ENCODE data around the gene C12orf50.
"Not testable (repeated sequence)": the region's sequence is repeated elsewhere in the genome, so short reads cannot be mapped to it uniquely, and the experiment has no call there.

Gene C12orf50

DNA sequence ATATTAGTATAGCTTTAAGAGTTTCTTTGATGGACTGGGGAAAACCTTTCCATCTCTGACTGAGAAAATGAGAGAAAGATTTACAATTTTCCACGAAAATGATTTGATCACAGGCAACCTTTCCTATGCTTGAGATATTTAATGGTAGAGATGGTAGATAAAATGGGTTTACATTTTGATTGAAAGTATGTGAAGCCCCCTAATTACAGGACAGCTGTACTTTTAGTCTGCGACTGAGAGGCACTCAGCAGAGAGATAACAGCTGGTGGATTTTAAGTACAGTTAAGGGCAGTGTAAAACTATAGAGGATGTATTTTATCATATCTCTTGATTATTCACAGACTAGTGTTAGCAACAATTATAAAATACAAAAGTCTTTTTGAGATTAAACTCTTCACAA, 40.7 kb downstream of the C12orf50 start:
- DNase-seq (ENCODE audit: low read depth in 2 of 2): no peak

DNA sequence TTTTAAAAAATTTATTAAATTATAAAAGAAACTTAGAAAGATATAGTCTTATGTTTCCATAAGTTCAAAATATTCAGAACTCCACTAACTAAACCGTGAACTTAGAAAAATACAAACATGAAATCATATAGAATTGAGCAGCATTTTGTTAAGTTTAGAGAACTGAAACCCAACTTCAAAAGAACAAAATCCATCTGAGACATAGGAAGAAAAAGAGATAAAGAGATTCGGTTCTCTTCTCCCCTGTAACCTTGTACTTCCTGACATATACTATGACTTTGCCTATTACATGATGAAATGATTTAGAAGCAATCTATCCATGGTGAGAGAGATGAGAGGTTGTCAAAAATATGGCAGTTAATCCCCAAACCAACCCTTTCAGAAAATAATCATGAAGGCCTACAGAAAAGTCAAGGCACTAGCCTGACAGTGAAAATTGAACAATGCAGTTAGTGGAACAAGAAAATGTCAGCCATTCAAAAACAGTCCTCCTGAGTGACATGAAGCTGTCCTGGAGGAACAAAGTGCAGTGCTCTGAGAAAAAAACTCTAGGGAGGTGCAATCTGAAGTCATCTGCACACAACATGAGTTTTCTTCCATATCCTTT, 44.0 kb downstream of the C12orf50 start:
- DNase-seq (ENCODE audit: low read depth in 2 of 2): no peak

DNA sequence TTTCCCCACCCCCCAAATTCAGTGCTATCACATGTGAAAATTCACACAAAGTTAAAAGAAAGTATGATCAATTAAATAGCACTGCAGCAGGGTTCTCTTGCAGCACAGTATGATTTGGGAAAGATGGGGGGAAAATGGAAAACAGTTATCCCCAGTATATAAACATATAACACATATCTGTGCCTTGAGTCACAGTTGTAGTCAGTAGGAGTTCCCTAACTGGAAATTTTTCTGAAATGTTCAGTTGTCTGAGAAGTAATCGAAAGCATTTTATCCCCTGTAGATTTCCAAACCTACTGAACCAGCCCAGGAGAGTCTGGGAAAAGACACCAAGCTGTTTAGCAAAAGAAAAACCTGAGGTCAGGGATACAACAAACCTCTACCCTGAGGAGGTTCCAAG, 47.0 kb downstream of the C12orf50 start:
- no peak for DNase-seq (ENCODE audit: low read depth in 2 of 2)

DNA sequence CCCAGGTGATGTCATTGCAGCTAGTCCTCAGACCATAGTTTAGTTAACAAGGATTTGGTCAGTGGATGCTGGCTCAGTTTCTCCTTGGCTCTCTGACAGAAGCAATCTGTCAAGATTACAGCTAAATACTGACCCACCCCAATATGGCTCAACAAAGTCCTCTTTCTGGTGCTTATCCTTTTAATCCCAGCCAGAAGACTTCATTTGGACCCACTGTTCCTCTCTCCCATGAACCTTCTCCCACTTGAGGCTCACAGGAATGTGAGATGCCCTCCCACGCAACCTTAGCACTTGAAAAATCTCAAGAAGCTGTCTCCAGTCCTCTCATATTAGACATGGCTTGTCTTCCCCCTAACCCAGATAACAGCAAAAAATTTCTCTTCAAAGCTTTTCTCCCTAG, 47.7 kb downstream of the C12orf50 start:
- no peak for DNase-seq (ENCODE audit: low read depth in 2 of 2)

DNA sequence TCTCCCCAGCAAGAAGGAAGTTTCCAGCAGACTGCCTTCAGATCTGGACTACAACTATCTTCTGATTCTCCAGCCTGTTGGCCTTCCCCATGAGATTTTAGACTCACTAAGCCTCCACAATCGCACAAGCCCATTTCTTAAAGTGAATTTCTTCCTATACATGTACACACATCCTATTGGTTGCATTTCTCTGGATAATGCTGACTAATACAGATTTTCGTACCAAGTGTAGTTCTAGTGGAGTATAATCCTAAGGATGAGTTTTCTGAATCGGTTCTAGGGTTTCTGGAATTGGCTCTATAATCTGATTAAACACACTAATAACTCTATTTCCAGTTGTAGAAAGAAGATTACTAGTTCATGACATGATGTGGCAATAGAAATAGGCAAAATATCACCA, 53.3 kb downstream of the C12orf50 start:
- no peak for DNase-seq (ENCODE audit: low read depth in 2 of 2)

DNA sequence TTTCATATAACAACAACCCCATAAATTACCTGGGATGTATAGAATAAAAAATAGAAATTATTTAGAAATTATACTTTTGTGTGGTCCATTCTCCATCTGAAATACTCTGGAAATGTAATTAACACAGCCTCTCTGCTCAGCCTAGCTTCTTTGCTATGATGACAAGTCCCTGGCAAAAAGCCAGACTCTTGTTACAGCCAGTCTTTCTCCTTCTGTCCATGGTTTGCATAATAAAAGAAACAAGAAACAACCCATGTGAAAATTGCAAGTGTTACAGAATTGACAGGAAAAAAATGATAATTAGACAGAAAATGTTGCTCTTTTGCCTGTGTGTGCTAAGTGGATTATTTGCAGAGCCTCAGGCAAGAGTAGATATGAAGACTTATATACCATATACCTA, 61.3 kb downstream of the C12orf50 start:
- DNase-seq (ENCODE audit: low read depth in 2 of 2): no peak

DNA sequence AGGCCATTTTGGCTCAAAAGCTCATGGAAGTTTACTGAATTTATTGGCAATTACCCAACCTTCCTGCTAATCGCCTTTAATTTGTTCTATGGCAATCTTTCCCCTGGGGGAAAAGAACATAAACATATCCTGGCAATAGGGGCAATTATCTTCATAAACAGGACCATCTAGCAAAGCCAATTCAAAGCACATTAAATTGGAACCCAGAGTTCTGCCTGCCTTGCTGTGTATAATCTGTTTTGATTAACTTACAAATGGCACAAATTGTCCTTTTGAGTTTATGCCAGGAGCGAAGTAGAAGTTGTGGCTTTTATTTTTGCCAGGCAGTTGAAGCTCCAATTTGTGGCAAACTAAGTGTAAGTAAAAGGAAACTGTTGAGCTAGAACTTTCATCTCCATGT, 68.6 kb downstream of the C12orf50 start:
- DNase-seq (ENCODE audit: low read depth in 2 of 2): no peak

DNA sequence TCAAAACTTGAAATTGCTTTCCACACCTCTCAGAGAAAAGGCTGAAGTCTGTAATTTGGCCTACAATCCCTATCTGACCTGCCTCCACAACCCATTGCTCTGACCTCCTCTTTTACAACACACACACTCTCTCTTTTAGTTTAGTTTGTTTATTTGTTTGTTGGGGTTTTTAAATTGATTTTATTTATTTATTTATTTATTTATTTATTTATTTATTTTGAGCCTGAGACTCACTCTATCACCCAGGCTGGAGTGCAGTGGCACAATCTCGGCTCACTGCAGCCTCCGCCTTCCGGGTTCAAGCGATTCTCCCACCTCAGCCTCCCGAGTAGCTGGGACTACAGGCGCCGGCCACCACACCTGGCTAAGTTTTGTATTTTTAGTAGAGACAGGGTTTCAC, 75.2 kb downstream of the C12orf50 start:
- not testable (repeated sequence) for DNase-seq (ENCODE audit: low read depth in 2 of 2)

DNA sequence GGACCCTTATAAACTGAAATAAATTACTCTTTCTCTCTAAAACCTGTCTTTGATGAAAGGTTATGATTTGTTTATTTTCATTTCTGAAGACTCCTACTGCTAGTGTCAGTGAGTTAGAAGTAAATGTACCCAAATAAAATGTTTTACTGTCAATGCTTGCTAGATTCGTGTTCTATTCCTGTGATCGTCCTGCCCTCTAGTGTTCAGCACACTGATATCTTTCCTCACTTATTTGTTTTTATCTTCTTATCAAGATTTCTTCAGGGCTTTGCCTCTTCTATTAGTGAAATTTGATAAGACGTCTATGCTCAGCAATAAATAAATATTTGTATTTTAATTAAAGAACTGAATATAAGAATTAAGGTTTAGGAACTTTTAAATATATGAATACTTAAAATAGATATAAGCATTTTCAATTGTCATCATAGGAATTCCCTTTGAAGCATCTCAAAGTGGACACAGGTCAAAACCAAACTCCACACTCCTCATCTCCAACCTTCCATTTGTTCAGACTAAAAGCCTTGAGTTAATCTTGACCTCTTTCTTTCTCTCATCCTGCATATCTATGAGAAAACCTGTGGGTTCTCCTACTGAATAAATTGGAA, 75.8 kb downstream of the C12orf50 start:
- DNase-seq (ENCODE audit: low read depth in 2 of 2): no peak

DNA sequence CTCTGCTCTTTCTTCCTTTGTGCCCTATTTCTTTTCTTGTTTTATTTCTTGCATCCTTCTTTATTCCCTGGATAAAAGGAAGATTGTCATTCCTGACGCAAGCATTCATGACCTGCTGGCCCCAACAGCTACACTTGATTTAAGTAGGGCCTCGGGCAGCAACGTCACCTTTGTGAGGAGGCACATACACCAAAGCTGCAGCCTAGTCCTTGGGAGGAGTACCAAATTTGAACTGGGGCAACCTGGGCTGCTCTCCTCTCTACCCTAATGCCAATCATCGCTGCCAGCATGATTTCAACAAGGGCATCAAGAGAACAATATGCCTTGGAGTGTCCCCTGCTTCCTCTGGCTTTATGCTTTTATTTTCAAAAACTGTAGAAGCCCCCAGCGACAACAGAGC, 76.4 kb downstream of the C12orf50 start:
- DNase-seq (ENCODE audit: low read depth in 2 of 2): no peak

DNA sequence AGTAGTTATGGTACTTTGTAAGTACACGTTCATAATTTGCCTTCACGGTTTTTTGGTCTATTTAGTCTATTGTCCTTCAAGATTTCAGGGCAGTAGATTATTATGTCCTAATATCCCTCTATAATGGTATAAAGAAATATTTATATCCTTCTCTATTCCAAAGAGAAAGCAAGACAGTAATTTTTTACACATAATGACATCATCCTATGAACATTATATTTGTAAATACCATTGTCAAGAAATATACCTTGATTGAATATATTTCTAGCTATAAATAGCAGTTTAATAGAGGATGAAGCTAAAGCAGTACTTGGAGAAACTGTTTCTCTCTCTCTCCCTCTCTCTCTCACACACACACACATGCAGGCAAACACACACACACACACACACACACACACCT, 77.0 kb downstream of the C12orf50 start:
- no peak for DNase-seq (ENCODE audit: low read depth in 2 of 2)

DNA sequence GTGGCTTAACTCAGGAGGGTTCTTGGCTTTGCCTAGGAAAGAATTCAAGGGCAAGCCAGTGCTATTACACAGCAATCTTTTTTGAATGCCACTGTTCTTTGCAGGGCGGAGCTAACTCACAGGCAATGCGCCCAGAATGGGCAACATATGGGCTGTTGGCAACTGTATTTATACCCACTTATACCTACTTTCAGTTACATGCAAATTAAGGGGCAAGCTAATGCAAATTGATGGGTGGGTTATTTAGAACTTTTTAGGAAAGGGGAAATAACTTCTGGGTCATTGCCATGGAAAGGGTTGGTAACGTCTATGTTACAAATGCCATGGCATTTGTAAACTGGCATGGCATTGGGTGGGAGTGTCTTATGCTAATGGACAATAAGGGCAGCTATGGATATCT, 85.4 kb downstream of the C12orf50 start:
- no peak for DNase-seq (ENCODE audit: low read depth in 2 of 2)

DNA sequence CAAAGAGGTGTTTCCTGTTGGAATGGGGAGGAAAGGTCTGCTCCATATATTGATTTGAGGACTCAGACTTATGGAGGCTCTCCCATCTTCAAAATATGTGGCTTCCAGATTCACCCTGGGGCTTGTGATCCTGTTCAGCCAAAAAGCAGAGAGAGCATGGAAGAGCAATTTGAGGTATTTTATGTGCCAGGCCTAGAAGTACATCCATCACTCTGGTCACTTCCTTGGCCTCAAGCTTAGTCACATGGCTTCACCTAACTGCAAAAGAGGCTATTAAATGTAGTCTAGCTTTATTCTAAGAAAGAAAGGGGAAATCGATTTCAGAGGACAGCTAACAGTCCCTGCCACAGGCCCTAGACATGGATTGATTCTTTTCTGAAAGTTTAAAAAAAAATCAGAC, 86.2 kb downstream of the C12orf50 start:
- DNase-seq (ENCODE audit: low read depth in 2 of 2): no peak

DNA sequence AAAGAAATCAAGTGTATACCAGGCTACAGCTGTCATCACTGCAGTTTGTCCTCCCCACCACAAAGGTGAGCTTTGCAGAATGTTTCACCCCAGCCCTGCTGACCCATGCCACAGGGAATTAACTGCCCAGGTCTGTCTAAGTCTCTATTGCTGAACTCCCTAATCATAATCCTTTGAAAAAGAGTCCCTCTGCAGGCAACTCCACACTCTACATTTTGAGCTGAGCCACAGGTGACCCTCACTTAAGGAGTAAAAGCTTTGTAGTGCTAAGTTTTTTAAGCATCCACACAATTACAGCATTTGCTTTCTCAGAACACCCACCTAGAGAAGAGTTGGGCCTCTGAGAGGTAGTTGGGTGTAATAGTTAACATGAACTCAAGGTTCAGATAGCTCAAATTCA, 90.0 kb downstream of the C12orf50 start:
- DNase-seq (ENCODE audit: low read depth in 2 of 2): no peak

DNA sequence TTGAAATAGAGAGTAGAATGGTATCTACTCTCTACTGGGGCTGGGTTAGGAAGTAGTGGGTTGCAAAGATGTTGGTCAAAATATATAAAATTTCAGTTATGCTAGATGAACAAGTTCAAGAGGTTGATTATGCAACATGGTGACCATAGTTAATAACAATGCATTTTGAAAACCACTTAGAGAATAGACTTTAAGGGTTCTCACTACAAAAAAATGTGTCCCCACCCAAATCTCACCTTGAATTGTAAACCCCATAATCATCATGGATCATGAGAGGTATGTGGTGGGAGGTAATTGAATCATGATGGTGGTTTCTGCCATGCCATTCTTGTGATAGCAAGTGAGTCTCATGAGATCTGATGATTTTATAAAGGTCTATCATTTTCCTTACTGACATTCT, 94.0 kb downstream of the C12orf50 start:
- no peak for DNase-seq (ENCODE audit: low read depth in 2 of 2)

DNA sequence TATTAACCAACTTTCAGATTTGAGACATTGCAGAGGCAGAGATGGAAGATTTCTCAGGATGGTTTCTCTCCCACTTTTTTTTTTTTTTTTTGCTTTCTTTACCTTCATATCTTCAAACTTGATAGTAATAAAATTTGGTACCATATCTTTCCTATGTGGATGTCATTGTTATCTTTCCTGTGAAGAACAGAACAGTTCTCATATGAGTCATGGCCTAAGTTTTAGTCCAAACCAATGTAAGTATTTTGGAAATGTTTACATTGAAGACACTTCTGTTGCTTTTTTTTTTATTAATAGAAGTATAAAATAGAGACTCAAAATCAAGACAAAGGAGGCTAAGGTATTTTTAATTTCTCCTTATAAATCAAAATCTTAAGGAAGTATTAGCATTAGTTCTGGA, 95.2 kb downstream of the C12orf50 start:
- DNase-seq (ENCODE audit: low read depth in 2 of 2): no peak

DNA sequence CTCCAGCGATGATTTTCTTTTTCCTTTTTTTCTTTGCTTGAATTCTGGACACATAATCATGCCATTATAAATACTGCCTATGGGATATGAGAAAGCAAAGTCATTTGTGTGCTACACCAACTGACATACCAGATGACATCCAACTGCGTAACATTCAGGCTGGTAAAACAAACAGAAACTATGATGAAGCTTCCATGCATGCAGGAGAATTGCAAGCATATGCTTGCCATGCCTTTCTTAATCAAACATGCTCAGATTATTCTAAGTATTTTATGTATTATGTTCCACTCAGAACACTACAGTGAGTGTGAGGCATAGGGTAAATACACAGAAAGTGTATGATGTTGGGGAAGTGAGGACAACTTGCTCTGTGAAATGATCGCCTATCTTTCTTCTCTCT, 97.4 kb downstream of the C12orf50 start:
- no peak for DNase-seq (ENCODE audit: low read depth in 2 of 2)

DNA sequence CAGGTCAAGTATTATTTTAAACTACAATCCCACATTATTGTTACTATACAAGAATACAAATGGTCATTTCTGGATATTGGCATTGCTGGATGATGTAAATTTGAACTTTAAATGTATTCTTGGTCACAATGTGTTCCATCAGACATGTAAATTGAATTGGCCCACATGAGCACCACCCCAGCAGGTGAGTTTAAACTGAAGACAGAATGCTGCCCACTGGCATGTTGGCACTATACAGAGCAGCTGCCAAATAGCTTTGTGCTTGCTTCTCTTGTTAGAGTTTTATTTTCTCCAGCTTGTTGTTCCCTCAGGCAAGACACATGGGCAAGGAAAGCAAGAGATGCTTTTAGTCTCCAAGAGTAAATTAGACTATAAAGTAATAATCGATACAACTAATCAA, 98.6 kb downstream of the C12orf50 start:
- DNase-seq (ENCODE audit: low read depth in 2 of 2): no peak

All from stimulated activated CD4-positive, alpha-beta T cell treated with anti-CD3 and anti-CD28 coated beads, Interleukin-4, amount 100 ng/mL, for 48 hours (primary cell).